Left renal pelvis (tissue), 4 donors: ENCODE results near the gene MYT1. TPM values are rescaled to one million over a fixed set of nuclear protein-coding genes. Genes with fewer than 3 reads are reported as not detected.

ENCODE experiments used
- DNase-seq, 4 donors: peaks; one replicate each; pipeline ENCODE4 v3.0.0-alpha.2; 2013; ENCODE audit warnings: low read depth in 4 of 4, low spot score in 3 of 4
- polyA plus RNA-seq, 4 donors: library from polyadenylated mRNA; unstranded; fragments of 120-200 nt; gene quantifications; one replicate each; pipeline ENCODE4 v1.2.1, GENCODE V29; 2013; ENCODE audit not compliant: insufficient read length in 4 of 4

Gene MYT1
- polyA plus RNA-seq, 4 donors, result 0.23 to 0.79 (median 0.52) TPM

DNA sequence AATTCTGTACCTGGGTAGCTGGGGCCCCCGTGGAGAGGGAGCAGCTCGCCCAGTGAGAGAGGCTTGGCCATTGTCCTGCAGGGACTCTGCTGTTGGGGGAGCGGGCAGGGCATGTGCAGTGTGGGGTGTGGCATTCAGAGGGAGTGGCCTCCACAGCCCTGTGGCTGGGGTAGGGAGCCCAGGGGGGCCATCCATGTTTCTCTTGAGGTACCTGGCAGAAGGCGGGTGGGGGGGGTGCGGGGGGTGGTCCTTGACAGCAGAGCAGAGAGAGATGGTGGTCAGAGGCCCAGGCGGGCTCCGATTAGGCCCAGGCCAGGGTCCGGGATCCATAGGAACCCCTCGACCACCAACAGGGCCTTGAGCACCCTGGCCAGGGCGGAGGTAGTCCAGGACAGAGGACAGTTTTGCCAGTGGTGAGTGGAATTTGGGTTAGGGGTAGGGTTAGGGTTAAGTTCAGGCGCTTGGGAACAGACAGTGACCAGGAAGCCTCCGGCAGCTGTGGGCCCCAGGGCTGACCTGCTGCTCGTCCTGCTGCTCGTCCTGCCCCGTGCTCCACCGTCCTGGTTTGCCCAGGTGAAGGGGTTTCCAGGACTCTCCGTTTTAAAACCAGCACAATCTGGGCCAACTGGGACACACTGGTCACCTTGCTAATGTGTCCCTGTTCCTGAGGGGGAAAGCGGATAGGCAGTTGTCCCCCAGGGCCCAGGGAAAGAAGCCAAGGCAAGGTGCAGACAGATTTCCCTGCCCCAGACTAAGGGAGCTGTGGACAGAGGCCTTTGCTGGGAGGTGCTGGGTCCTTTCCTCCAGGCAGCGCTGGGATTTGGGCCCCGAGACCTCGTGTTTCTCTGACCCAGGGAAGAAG is 24.8 kb upstream of the MYT1 start:
- DNase-seq, result no peak

DNA sequence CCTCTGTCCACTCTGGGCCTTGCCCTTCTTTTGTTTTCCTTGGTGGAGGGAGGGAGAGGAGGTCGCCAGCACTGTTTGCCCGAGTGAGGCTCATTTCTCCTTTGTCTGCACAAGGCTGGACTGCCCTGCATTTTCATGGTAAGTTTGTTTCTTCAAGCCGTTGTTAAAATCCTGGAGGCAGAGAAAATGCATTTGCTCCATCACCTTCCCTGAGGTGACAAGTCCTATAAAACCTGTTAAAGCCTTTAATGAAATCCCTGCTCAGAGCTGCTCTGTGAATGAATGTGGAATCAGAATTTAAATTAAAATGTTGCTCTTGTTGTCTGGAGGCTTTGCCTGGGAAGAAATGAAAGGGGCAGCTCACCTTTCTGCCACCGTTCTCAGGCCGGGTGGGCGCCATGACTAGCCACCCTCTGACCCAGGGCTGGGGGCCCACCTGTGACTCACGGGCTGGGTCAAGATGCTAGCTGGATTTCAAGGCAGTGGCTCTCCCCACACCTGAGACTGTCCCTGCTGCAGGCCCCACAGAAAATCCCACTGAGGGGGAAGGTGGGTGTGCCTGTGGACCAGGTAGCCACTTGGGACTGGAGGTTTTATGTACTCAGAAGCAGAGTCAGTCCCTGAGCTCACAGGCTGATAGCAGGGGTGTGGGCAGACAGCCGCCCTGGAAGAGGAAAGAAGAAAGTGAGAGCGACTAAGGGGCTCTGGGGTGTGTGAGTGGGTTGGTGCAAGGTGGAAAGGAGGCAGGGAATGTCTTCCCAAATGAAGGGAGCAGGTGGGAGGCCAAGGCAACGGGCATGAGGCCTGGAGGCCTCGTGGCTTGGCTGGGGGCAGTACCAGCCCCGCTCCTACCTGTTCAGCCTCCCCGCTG is 24.0 kb upstream of the MYT1 start:
- DNase-seq, result no peak

DNA sequence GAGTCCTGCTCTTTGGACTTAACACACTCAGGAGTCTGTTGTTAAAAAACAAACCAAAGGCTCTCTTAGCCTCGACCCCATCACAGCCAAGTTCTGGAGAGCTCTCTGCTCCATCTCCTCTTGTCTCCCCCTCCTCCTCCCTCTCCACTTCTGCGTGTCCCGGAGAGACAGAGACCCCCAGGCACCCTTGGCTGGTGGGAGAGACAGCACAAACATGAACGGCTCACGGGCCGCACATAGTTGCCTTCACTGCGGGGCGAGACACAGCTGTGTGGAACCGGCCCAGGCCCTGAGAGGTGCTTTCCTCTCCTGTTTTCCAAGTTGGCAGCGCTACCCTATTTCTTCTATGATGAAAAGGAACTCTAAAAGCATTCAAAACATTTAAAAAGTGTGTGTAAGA is 23.3 kb upstream of the MYT1 start:
- no peak for DNase-seq

DNA sequence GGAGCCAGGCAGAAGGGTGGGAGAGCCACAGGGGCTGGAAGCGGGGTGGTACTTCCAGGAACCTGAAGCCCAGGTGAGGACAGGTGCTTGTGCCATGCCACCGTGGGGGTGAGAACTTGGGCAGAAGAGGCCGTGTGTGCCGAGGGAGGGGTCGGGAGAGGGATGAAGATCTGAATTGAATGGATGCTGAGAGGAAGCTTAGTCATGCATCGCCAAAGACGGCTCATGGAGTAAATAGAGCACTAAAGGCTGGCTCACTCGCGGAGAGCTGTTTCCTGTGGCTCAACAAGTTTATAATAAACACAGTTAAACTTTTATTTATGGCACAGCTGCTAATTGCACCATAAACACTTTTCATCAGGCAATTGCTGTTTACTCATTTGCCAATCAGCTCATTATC is 21.7 kb upstream of the MYT1 start:
- no peak for DNase-seq

DNA sequence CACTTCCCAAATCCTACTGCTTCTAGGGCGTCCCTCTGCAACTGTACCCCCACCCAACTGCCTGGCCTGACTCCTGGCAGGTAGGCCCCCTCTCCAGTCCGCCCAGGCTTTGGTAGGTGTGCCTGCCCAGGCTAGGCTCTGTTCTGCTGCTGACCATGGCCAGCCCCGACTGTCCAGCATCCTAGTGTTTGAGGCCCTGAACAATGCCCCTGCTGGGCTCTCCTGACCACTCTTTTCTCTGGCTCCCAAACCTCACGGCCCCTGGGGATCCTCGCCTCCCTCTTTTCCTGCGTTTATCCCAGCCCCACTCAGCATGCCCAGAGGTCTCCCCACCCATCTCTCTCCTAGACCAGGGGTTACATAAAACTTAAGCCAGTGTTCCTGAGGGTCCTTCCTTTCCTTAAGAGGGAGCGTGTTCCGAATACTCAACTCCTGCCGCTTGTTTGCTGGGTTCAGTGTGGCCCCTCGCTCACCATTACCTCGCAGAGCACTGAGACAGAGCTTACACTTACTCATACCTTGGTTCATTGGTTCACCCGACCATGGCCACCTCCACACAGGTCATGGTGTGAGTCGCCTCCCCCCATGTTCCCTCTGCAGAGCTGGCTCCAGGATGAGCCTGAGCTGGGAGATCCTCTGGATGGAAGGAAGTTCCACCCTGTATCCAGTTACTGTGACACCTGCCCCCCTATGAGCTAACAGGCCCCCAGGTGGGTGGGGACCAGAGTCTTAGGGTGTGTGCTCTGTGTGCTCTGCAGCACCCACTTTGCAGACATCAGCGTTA is 21.0 kb upstream of the MYT1 start:
- DNase-seq, result no peak

DNA sequence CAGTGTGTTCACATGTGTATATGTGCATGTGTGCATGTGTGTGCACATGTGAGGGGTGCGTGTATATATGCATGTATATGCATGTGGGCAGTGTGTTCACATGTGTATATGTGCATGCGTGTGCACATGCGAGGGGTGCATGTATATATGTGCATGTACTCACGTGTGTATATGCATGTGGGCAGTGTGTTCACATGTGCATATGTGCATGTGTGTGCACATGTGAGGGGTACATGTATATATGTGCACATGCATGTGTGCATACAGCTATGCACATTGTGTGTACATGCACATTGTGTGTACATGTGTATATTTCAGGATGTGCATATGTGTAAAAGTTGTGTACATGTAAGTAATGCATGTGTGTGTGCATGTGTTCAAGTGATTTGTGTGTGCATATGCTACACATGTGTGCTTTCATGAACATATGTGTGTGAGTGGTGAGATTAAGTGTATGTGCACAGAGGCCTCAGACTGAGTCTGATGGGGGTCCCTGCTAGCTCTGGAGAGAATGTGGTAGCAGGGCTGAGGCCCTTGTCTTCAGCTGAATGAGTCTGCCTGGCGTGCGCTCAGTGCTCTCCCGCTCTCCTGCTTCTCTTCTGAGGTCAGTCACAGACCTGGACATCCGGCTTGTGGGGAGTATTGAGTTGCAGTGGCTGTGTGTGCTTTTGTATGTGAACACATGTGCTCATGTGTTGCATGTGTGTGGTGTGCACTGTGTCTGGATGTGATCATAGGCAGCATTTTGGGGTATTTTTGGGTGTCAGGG is 19.9 kb upstream of the MYT1 start:
- DNase-seq, result no peak

DNA sequence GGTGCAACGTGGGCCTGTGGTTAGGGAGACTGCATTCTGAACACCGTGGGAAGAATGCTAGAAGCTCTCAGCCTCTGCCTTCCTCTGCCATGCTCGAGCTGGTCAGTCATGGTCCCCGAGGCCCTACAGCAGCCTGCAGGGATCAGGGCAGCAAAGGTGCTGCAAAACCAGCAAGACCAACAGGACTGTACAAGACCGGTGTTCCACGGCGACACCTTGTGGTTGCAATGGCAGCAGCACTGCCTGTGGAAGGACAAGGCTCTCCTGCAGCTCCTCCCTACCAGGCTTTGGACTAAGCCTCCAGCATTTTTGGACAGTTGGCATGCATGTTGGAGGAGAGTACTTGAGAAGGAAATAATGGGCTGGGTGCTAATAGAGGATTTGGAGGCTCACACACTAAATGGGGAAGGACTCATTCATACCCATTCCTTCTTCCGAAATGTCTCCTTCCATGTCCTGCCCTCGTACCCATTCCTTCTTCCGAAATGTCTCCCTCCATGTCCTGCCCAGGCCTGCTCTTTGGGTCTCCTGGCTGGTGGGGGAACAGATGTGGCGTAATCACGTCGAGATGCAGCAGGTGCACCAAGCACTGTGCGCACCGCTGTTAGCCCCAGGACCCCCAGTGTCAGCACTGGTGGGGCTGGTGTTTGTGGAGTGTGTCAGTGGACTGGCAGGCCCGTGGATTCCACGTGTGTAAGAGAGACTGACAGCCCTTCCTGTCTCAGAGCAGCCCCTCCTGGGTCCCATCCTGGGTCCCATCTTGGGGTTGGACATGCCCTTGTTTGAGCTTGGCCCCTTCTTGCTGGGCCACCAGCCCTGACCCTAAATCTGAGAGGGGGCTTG is 18.6 kb upstream of the MYT1 start:
- DNase-seq, result no peak

DNA sequence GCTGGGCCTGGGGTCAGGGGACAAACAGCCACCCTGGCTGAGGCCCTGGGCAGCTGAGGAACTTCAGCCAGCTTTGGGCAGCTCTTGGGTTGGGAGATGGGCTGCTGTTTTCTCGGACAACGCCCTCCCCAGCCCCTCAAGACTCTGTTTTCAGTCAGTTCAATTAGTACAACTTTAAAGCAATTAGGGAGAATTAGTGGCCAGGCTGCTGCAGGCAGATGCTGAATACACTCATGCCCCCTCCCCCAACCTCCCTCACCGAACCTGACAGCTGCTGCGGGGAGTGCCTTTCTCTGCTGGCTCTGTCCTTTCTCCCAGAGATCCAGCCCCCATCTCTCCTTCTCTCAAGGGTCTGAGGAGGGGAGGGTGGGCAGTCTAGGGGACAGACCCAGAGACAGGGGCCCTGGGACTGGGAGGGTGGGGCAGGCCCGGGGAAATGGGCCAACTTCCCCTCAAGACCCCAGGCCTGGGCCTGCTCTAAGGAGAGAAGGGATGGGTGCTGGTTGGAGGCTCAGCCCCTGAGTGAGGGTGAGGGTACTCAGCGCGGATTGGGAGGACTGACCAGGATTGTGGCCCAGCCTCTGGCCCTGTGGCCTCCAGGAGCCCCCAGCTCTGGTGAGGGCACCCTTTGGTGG is 17.8 kb upstream of the MYT1 start:
- DNase-seq, result no peak

DNA sequence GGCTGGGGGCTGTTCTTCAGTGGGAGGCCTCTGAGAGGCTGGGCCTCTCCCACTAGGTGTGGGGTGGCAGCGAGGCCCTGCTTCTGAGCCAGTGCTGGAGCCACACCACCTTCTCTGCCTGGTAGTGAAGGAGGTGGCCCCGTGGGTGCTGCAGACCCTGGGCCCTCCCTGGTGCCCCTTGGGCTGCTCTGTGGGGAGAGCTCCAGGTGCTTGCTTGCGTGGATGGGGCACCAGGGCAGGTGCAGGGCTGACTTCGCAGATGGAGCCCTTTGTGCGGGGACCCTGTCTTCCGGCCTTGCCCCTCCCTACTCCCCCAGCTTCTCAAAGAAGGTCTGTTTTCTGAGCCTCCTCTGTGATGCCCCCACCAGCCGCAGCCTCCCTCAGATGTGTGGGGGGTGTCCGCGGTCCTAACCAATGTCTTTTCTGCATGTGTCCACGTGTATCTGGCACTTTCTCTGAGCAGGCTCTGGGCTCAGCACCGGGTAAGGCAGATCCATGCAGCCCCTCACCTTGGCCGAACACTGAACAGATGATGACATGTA is 17.2 kb upstream of the MYT1 start:
- DNase-seq, result no peak

DNA sequence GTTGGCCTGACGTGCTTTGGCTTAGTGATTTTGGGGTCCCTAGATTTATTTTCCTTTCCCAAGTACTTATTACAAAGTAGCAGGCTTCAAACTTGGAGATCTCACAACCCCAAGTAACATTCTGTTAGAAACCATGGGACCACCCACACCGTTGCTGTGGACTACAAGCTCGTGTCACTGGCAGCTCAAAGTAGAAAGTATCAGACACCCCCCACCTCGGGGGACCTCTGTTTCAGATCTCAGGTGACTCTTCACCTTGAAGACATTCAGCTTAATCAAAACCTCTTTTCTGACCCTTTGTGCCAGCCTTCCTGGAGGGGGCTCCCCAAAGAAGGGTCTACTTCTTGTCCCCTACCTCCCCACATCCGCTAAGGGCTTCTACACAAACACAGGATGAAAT is 15.7 kb upstream of the MYT1 start:
- DNase-seq, result no peak

DNA sequence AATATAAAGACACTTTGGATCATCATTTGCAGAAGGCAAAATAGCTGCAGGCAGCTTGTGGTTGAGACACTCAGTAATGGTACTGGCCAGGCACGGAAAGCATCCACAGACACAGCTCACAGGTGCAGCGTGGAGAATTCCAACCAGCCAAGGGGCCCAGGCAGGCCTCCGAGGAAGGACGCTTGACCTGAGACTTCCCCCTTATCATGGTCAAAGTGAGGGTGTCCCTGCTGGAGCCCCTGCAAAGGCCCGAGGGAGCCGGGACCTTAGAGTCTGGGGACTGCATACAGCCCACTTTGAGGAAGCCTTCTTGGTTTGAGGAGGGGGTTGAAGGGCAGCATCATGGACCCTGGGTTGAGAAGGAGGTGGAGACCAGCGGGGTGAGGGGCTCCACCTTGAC is 15.1 kb upstream of the MYT1 start:
- no peak for DNase-seq

DNA sequence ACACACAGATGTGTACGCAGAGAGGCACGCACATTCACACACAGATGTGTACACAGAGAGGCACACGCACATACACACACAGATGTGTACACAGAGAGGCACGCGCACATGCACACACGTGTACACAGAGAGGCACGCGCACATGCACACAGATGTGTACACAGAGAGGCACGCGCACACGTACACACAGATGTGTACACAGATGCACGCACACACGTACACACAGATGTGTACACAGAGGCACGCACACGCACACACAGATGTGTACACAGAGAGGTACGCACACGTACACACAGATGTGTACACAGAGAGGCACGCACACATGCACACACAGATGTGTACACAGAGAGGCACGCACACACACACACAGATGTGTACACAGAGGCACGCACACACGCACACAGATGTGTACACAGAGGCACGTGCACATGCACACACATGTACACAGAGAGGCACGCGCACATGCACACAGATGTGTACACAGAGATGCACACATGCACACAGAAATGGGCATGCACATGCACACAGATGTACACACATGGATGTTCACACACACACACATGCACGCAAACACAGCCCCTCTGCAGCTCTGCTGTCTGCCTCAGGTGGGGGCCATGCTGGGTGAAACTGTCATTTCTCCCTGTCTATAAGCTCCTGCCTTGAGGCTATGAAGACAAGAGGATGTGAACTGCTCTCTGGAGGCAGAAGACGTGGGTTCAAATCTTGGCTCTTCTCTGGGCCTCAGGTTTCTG is 14.3 kb upstream of the MYT1 start:
- no peak for DNase-seq

DNA sequence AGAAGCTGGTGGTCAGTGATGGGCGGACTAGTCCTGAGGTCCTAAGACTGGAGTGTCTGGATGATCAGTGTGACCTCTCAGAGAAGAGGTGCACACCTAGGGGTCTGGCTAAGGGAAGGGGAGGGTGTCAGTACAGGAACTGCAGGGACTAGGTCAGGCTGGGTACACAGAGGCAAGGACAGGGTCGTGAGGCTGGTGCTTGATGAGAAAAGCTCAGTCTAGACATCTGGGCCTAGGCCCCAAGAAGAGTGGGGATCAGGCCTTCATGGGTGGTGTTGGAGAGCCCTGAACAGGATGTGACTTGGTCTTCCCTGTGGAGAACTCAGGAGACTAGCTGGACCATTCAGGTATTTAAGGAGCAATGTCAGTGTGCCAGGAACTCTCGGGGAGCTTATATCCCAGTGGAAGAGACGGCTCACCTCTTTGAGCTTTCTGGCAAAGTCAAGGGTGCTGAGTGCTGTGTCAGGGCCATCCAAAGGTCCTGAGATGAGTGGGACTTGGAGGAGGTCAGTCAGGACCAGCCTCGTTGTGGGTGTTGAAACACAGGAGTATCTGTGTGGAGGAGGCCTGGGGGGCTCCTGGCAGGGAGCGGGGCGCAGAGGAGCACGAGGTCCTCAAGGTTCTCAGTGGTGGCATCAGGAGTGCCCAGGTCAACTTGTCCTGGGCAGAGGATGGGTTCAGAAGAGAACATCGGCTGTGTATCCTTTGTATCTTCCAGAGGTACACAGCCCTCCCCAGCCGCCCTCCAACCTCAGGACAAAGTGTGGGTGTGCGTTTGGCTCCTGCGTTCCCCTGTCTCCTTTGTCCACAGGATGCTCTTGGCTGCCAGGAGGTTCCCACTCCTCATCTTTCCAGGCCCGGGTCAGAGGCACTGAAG is 13.3 kb upstream of the MYT1 start:
- no peak for DNase-seq

DNA sequence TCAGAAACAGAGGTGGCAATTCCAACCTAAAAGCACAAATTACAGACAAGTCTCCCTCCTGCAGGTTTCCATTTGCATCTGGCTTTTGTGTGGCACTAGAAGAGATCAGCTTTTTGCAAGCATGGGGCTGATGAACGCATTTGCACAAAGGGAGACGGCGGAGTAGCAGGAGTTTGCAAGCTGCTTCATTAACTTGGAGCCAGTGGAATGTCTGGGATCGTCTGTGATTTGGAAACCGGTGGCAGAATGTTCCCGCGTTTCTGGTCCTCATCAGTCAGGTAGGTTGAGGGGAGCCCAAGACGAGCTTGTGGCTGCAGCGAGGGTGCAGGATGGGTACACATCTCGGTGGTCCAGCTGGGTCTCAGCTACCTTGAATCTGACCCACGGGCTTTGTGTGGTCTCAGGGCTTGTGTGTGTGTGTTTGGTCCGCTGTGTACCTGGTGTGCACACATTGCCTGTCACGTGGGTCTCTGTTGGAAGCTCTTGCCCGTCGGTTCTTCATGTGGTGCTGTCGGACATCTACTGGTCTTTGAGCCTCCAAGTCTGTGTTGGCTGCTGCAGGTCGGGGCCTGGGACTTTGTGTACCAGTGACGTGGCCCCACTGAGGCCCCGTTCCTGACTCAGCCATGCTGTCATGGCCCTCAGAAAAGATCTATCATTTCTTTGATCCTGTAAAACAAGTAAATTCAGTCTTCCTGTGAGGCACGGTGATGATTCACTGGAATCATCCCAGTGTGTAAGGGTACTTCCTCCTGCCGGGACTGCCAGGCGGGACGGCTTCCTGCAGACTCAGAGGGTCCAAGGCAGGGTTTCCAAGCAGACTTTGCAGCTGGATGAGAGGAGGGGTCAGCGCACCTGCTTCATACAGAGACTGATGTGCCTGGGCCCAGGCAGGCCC is 12.4 kb upstream of the MYT1 start:
- DNase-seq, result no peak

DNA sequence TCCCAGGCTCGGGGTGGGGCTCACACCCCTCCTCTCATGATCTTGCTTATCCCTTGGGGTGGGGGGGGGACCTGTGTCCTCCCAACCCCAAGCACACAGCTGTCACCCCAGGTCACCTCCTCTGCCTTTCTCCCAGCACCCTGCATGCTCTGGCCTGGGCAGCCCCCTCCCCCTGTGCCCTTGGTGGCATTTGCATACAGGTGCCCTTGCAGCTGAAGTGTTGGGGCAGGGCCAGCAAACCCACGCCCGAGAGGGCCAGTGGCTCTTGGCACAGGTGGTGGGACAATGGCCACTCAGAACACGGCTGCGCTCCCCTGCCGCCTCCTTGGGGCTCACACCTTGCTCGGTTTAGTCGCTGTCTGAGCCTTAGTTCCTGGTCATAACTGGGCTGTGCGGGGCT is 11.3 kb upstream of the MYT1 start:
- no peak for DNase-seq

DNA sequence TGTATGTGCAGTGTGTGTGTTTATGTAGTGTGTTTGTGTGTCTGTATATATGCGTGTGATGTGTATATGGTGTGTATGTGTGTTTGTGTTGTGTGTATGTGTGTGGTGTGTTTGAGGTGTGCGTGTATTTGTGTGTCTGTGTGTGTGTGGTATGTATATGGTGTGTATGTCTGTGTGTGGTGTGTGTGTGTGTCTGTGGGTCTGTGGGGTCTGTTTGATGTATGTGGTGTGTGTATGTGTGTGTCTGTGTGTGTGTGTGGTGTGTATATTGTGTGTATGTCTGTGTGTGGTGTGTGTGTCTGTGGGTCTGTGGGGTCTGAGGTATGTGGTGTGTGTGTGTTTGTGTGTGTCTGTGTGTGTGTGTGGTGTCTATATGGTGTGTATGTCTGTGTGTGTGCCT is 10.8 kb upstream of the MYT1 start:
- no peak for DNase-seq
